Gastroesophageal sphincter (tissue), 4 donors: ENCODE data around the gene EVC. TPM values are rescaled to one million over a fixed set of nuclear protein-coding genes. Genes with fewer than 3 reads are reported as not detected.

Source experiments
- ATAC-seq: fragments of 150-250 bp; one replicate; pipeline ENCODE4 v1.9.1; 2016; ENCODE audit warnings: mild to moderate bottlenecking, moderate library complexity
- H3K27ac ChIP-seq, 4 donors: fragments of 200-600 bp; sonication (generic) in 3 of 4; 1 replicate in 3 of 4; 2 replicates in 1 of 4; pipeline ENCODE4 v1.5.1; 2016 to 2019
- H3K27me3 ChIP-seq: fragments of 200-600 bp; sonication (generic); one replicate; pipeline ENCODE4 v1.5.1; 2019
- H3K36me3 ChIP-seq, 2 donors: fragments of 200-600 bp; sonication (generic); one replicate each; pipeline ENCODE4 v1.5.1; 2019; ENCODE audit warnings: control low read depth in 1 of 2
- H3K4me1 ChIP-seq, 3 donors: fragments of 200-600 bp; sonication (generic); 1 replicate in 2 of 3; 2 replicates in 1 of 3; pipeline ENCODE4 v1.5.1; 2016 to 2019; ENCODE audit warnings: control low read depth in 2 of 3
- H3K4me3 ChIP-seq, 2 donors: fragments of 200-600 bp; sonication (generic); one replicate each; pipeline ENCODE4 v1.5.1; 2019; ENCODE audit warnings: mild to moderate bottlenecking in 1 of 2, moderate library complexity in 1 of 2
- H3K9me3 ChIP-seq, 3 donors: fragments of 200-600 bp; sonication (generic); one replicate each; pipeline ENCODE4 v1.5.1; 2017 to 2019; ENCODE audit warnings: control low read depth in 2 of 3
- CTCF ChIP-seq, 4 experiments: fragments of 200-600 bp in 2 of 4; fragments of 450-650 bp in 2 of 4; sonication (generic) in 1 of 4; IDR thresholded peaks; one replicate each; pipeline ENCODE4 v1.5.1; 2017 to 2019; ENCODE audit warnings: antibody characterized with exemption in 4 of 4, mild to moderate bottlenecking in 2 of 4, moderate library complexity in 2 of 4
- EP300 ChIP-seq: sonication (generic); formaldehyde crosslinking; IDR thresholded peaks from one replicate; pipeline ENCODE4 v1.6.1; 2017; ENCODE audit warnings: antibody characterized with exemption, mild to moderate bottlenecking
- POLR2A ChIP-seq, 2 donors: fragments of 450-650 bp; IDR thresholded peaks; one replicate each; pipeline ENCODE4 v1.6.1; 2017; ENCODE audit warnings: antibody characterized with exemption in 2 of 2, mild to moderate bottlenecking in 2 of 2, moderate library complexity in 1 of 2
- POLR2AphosphoS5 ChIP-seq: sonication (generic); formaldehyde crosslinking; IDR thresholded peaks from one replicate; pipeline ENCODE4 v1.6.1; 2017; ENCODE audit warnings: antibody characterized with exemption
- WGBS, 2 donors: methylation state at CpG; one replicate each; pipeline ENCODE4 v1.1.5; 2018; ENCODE audit warnings: low coverage in 1 of 2; 5-methylcytosine and 5-hydroxymethylcytosine counted together
- total RNA-seq, 4 donors: library from RNA; depleted of rRNA; stranded (reverse); fragments of >200 nt; gene quantifications; one replicate each; pipeline ENCODE4 v1.1.0, GENCODE V29; 2016

Gene EVC
- total RNA-seq, 4 donors from 2014 or later, result 17.8 to 53.7 (median 38.1) TPM

DNA sequence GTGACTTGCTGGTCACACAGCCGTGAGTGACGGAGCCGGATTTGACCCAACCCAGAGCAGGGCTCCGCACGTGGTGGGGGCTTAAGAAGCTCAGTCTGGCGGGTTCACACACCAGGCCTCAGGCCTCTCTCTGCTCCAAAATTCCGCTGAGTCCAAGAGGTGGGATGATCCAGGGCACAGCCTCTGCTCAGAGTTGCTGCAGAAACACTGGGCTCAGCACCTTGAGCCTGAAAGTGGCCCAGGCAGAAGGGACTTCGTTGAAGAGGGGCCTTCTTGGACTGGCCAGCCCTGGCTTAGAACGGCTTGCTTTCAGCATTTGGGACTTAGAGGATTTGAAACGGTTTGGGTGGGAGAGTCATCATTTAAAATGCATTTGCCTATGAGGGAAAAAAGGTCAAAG, 21.2 kb downstream of the EVC start:
- ATAC-seq, result no peak
- 80 to 83% methylated on average over 1 of the region's 10 CpGs for WGBS, 2 donors
- H3K4me3 ChIP-seq, result no peak overlapping the region
- H3K27ac ChIP-seq, result no peak overlapping the region
- no peaks in the 10 kb centered on the region for H3K27me3 ChIP-seq
- no peaks in the 10 kb centered on the region for H3K4me1 ChIP-seq
- TF ChIP-seq EP300 (no peak), CTCF (IDR thresholded peaks at IDR 0.05) (no peak), POLR2A (IDR thresholded peaks at IDR 0.05) (no peak), POLR2AphosphoS5 (no peak)
- H3K9me3 ChIP-seq, result no peaks in the 10 kb centered on the region
- H3K36me3 ChIP-seq, result peaks cover 0 to 84% of the 10 kb centered on the region in 2 donors

DNA sequence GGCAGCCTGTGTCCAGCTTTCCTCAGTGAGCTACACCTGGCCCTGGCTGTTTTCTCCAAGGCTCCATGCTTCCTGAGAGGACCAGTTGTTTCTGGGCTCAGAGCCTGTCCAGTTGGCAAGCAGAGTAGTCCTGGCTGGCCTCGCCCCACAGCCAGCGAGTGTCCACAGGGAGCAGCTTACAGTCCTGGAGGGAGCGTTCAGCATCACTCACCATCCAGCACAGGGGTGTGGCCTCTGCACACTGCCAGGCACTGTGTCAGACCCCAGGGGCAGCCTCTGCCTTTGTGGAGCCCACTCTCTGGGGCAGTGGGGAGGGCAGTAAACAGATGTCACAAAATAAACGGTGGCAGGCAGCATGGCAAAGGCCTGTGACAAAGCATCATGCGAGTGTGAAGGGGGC, 23.9 kb downstream of the EVC start:
- Histone ChIP-seq H3K4me1 (no peaks in the 10 kb centered on the region), H3K9me3 (no peaks in the 10 kb centered on the region), H3K27me3 (no peaks in the 10 kb centered on the region), H3K36me3 (peaks cover 0 to 87% of the 10 kb centered on the region in 2 donors), H3K4me3 (no peak overlapping the region), H3K27ac (no peak overlapping the region)
- no peak for TF ChIP-seq EP300
- TF ChIP-seq CTCF (IDR thresholded peaks at IDR 0.05), result no peak
- no peak for TF ChIP-seq POLR2AphosphoS5
- TF ChIP-seq POLR2A (IDR thresholded peaks at IDR 0.05), result no peak
- peak; percentile 50 for ATAC-seq
- WGBS, 2 donors, result 100% methylated on average over 2 of the region's 5 CpGs; no CpG with 5 or more reads in 1 of the 2 donors

DNA sequence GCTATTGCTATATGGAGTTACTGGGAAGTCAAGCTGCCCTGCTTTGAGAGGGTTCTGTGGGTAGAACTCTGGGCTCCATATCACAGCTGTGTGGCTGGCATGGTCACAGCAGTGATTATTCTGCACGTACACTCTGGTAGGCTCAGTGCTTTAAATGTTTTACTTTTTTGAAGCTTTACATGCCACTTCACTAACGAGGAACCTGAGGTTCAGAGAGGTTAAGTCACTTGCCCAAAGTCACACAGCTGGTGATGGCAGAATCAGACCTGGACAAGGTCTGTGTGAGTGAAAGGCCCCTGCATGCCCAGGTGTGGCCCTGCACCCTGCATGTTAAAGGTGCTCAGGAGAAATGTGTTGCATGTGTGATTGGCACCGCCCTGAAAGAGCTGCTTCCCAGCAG, 24.5 kb downstream of the EVC start:
- no peak for ATAC-seq
- no peaks in the 10 kb centered on the region for H3K9me3 ChIP-seq
- no peak overlapping the region for H3K4me3 ChIP-seq
- no peaks in the 10 kb centered on the region for H3K4me1 ChIP-seq
- no peak overlapping the region for H3K27ac ChIP-seq
- TF ChIP-seq POLR2A (IDR thresholded peaks at IDR 0.05), result no peak
- no peak for TF ChIP-seq POLR2AphosphoS5
- no peak for TF ChIP-seq EP300
- no peak for TF ChIP-seq CTCF (IDR thresholded peaks at IDR 0.05)
- peaks cover 0 to 82% of the 10 kb centered on the region in 2 donors for H3K36me3 ChIP-seq
- 79% methylated on average over 3 of the region's 3 CpGs; no CpG with 5 or more reads in 1 of the 2 donors for WGBS, 2 donors
- H3K27me3 ChIP-seq, result no peaks in the 10 kb centered on the region

GRCh38 chr4:5738061-5738460, 27.1 kb downstream of the EVC start:
- ATAC-seq, result no peak
- Histone ChIP-seq H3K27ac (no peak overlapping the region), H3K4me3 (no peak overlapping the region), H3K4me1 (no peaks in the 10 kb centered on the region), H3K9me3 (no peaks in the 10 kb centered on the region), H3K27me3 (no peaks in the 10 kb centered on the region), H3K36me3 (peaks cover 0 to 80% of the 10 kb centered on the region in 2 donors)
- WGBS, 2 donors, result 93 to 100% methylated on average over 2 of the region's 2 CpGs
- TF ChIP-seq CTCF (IDR thresholded peaks at IDR 0.05) (no peak), POLR2A (IDR thresholded peaks at IDR 0.05) (no peak)

DNA sequence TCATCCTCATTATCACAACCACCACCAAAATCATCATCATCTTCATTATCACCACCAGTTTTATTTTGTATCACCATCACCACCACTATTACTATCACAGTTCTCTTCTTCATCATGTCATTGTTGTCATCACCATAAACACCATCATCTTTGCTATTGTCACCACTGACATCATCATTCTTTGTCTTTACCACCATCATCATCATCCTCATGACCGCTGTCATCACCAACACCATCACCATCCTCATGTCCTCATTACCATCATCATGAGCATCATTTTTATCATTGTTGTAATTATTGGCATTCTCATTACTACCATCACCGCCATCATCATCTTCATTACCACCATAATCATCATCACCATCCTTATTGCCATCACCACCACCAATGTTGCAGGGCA, 31.4 kb downstream of the EVC start:
- H3K36me3 ChIP-seq, result peaks cover 0 to 78% of the 10 kb centered on the region in 2 donors
- ATAC-seq, result no peak
- H3K27me3 ChIP-seq, result no peaks in the 10 kb centered on the region
- H3K4me3 ChIP-seq, result no peak overlapping the region
- TF ChIP-seq EP300 (no peak), POLR2A (IDR thresholded peaks at IDR 0.05) (no peak), CTCF (IDR thresholded peaks at IDR 0.05) (no peak), POLR2AphosphoS5 (no peak)
- 94% methylated on average over 2 of the region's 2 CpGs; no CpG with 5 or more reads in 1 of the 2 donors for WGBS, 2 donors
- no peak overlapping the region for H3K27ac ChIP-seq
- peaks cover 0 to 6% (median 0%) of the 10 kb centered on the region in 3 donors for H3K4me1 ChIP-seq
- H3K9me3 ChIP-seq, result no peaks in the 10 kb centered on the region
